Mucosa of gallbladder (tissue), 1 donor: ENCODE data around the gene RBBP8NL. TPM values are rescaled to one million over a fixed set of nuclear protein-coding genes. Genes with fewer than 3 reads are reported as not detected.
A peak's percentile ranks its signal among the peaks of the same experiment; 100 is the strongest.

ENCODE experiments used
- DNase-seq: peaks from one replicate; pipeline ENCODE4 v3.0.0-alpha.2; 2020; ENCODE audit warnings: low spot score
- total RNA-seq: library from RNA; stranded (reverse); gene quantifications from one replicate; pipeline ENCODE4 v1.2.1, GENCODE V29; 2021
- donor health status: DM: no; HTN: no; CAD: no.

RBBP8NL gene, protein sequence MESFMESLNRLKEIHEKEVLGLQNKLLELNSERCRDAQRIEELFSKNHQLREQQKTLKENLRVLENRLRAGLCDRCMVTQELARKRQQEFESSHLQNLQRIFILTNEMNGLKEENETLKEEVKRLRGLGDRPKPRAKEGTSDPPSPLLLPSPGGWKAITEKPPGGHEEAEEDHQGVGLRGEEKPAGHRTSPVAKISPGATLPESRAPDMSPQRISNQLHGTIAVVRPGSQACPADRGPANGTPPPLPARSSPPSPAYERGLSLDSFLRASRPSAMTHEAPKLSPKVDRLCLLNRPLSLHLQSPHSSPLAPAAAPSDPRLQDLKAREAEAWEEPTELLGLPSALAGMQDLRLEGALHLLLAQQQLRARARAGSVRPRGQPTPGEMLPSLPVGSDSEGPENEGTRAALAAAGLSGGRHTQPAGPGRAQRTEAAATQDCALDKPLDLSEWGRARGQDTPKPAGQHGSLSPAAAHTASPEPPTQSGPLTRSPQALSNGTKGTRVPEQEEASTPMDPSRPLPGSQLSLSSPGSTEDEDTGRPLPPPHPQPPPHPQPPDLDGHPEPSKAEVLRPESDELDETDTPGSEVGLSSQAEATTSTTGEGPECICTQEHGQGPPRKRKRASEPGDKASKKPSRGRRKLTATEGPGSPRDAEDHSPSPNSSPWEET
- 6.2 TPM for total RNA-seq

DNA sequence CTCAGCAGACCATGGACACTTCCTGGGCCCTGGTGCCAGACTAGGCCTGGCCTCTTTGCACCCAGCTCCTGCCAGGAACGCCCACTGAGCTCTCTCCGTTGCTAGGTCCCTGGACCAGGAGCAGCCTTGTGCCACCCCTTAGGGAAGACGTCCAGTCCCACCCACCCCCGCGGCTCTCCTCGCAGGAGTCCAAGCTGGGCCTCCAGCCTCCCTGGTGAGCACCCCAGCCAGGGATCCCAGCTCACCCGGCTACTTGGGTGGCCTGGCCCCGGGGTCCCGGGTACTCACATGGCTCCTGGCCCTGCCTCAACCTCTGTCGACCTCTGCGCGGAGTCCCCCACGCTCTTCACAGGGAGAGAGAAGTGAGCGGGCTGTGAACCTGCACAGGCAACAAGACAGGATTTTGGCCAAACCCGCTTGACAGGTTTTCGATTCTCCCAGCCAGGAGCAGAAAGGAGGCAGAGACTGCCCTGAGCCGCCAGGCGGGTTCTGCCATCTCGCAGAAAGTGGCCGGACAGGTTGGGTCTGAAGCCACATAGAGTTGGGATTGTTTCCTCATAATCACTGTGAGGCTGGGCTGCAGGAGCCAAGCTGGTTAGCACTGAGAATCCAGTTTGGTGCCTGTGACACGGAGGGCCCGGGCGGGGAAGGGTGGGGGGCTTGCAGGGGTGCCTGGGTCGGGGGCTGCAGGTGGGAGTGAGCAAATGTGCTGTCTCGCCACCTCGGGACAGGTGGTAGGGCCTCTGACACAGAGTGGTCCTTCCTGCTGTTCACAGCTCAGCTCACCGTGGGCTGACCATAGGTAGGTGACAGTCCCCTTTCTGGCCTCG, at the start of gene RBBP8NL:
RBBP8NL (minus strand) TSS at position 368 of the 830 bp plus-strand sequence. CDS start 7,892 bp downstream, outside the sequence.
- peak; percentile 93 for DNase-seq

DNA sequence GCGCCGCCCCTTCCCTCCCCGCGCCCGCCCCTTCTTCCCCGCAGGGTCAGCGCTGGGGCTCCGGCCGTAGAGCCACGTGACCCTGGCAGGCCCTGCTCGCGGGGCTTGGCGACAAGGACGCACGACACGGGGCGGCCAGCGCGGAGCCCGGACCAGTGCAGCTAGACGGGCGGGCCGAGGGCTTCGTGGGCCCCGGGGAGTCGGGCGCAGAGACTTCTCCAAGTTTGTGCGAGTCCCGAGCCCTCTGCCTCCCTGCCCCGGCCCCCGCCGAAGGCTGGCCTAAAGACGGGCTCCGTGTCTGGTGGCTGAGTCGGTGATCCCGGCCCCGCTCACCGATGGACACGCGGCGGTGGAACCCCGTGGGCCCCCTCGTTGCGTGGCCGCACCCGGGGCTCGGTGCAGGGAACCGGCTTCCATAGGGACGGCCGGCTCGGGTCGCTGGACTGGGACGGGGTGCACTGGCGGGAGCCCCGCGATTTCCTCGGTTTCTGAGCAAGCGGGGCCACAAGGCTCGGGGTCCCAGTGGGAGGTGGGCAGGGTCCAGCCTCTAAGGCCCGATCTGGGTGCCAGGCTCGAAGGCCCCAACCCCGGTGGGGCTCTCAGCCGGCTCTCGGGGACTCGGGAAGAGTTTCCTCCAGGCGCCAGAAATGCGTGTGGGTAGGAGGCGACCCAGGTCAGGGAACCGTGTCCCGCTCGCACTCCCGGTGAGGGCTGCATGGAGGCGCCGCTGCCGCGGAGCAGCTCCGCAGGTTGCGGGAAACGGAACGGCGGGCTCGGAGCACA, 48.9 kb upstream of the RBBP8NL start:
- DNase-seq = no peak

GRCh38 chr20:62475772-62476055, 48.4 kb upstream of the RBBP8NL start, which contains the start of gene GATA5:
Gene GATA5 (minus strand): TSS chr20:62475995. CDS start chr20:62475521, 474 bp downstream.
- no peak for DNase-seq

DNA sequence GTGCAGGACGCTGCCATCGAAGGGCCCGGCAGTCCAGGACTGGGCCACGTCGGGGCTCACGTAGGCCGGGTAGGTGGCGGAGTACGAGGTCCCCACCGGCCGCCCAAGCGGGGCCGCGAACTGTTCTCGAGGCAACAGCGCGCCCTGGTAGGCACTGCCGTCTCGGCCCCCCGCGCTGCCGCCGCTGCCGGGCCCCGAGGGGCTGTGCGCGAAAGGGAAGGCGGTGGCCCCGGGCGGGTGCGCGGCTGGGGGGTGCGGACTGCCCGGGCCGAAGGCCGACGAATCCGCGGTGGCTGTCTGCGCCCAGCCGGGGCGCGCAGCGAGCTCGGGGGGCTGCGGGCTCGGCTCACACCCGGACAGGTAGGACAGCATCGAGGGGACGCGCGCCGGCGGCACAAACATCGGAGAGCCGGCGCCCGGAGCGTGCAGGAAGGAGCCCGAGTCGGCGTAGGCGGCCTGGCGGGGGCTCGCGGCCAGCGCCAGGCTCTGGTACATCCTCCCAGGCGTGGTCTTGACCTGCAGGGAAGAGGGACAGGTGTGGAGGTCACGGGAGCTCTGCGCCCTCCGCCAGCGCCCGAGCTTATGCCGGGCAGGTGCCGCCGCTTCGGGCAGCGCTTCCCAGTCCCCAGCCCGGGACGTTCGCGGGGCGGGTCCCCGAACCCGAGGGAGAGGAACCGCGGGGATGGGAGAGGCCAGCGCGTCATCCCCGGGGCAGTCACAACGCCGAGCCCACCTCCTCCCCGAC, 47.9 kb upstream of the RBBP8NL start:
- no peak for DNase-seq

GRCh38 chr20:62474604-62475026, 47.3 kb upstream of the RBBP8NL start:
- no peak for DNase-seq

GRCh38 chr20:62473717-62474603, 46.6 kb upstream of the RBBP8NL start:
- DNase-seq = no peak

GRCh38 chr20:62472941-62473585, 45.7 kb upstream of the RBBP8NL start:
- DNase-seq = no peak

- no peak for DNase-seq
These were observed 45.0 kb upstream of the RBBP8NL start for GRCh38 chr20:62472138-62472940.

GRCh38 chr20:62470459-62470858, 43.1 kb upstream of the RBBP8NL start:
- DNase-seq = no peak

- DNase-seq = no peak
These were observed 42.7 kb upstream of the RBBP8NL start for GRCh38 chr20:62470001-62470400.

GRCh38 chr20:62469352-62469751, 42.0 kb upstream of the RBBP8NL start:
- no peak for DNase-seq

GRCh38 chr20:62466806-62467537, 39.6 kb upstream of the RBBP8NL start:
- no peak for DNase-seq

GRCh38 chr20:62466072-62466760, 38.9 kb upstream of the RBBP8NL start:
- DNase-seq = no peak

DNA sequence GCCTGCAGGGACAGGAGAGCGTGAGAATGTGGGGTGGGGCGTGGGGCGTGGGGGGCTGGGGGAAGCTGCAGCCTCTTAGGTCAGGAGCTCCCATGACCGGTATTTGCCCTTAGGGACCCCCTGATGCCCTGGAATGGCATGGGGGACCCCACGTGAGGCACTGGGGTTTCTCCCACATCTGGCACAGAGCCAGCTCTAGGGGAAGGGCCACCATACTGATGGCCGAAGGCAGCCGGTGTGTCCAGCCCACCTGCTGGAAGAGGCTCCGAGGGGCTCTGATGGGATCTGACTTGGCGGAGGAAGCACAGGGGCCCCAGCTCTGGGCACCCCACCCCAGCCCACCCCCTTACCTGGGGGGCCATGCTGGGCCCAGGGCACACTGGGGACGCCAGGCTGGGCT, 37.7 kb upstream of the RBBP8NL start:
- no peak for DNase-seq

- no peak for DNase-seq
These were observed 37.1 kb upstream of the RBBP8NL start for GRCh38 chr20:62464425-62464770.

GRCh38 chr20:62463651-62464424, 36.5 kb upstream of the RBBP8NL start:
- DNase-seq = no peak
